B cell (primary cell): Measurements from ENCODE around the gene ZNF223. TPM values are rescaled to one million over a fixed set of nuclear protein-coding genes. Genes with fewer than 3 reads are reported as not detected.

Experiments used
- ATAC-seq: fragments of 200-7000 bp; cut with Tn5 transposase; one replicate; pipeline ENCODE4 v1.10.0; 2021; ENCODE audit warnings: low read depth, mild to moderate bottlenecking, moderate number of reproducible peaks, moderate library complexity
- CTCF ChIA-PET: fragments of 350-600 bp; sonication (Branson Sonifier 250); formaldehyde crosslinking; loops from one replicate; lab custom pipeline; 2021; ENCODE audit warnings: antibody characterized with exemption, inconsistent platforms; lab: Charles Lee
- POLR2A ChIA-PET: fragments of 350-600 bp; sonication (Branson Sonifier 250); formaldehyde crosslinking; loops from one replicate; lab custom pipeline; 2021; ENCODE audit warnings: antibody characterized with exemption; lab: Charles Lee
- DNase-seq: peaks from one replicate; pipeline ENCODE4 v3.0.0; 2013
- H2AFZ ChIP-seq: 2 replicates; pipeline ENCODE4 v1.6.1; 2012; ENCODE audit warnings: mild to moderate bottlenecking, low read depth, low read length; ENCODE audit not compliant: insufficient read depth, poor library complexity, severe bottlenecking
- H3K27ac ChIP-seq, 2 donors: 1 replicate in 1 of 2; 2 replicates in 1 of 2; pipeline ENCODE4 v1.5.1; 2012 to 2013; ENCODE audit warnings: low read length in 2 of 2, mild to moderate bottlenecking in 2 of 2, moderate library complexity in 1 of 2
- H3K27me3 ChIP-seq, 4 experiments: fragments of 200-600 bp in 1 of 4; sonication (generic) in 1 of 4; replicated peaks in 1 of 4; 1 replicate in 2 of 4; 2 replicates in 2 of 4; pipeline versions ENCODE4 v1.6.1 to v1.7.0; 2013 to 2016; ENCODE audit warnings: low read length in 3 of 4, mild to moderate bottlenecking in 2 of 4, mixed read lengths in 1 of 4, moderate library complexity in 1 of 4; ENCODE audit not compliant: insufficient read depth in 4 of 4, control insufficient read depth in 3 of 4; ENCODE audit errors: control extremely low read depth in 1 of 4
- H3K36me3 ChIP-seq, 2 experiments: replicated peaks in 1 of 2; 1 replicate in 1 of 2; 2 replicates in 1 of 2; pipeline versions ENCODE4 v1.6.1 to v1.7.1; 2013; ENCODE audit warnings: low read length in 1 of 2; ENCODE audit not compliant: insufficient read depth in 2 of 2, control insufficient read depth in 1 of 2; ENCODE audit errors: control extremely low read depth in 1 of 2, extremely low read depth in 1 of 2
- H3K4me1 ChIP-seq, 2 donors: fragments of 200-600 bp in 1 of 2; sonication (generic) in 1 of 2; 1 replicate in 1 of 2; 2 replicates in 1 of 2; pipeline versions ENCODE4 v1.5.1 to v1.6.1; 2013 to 2017; ENCODE audit warnings: low read length in 2 of 2; ENCODE audit not compliant: control insufficient read depth in 2 of 2, insufficient read depth in 2 of 2
- H3K4me2 ChIP-seq: replicated peaks from 2 replicates; pipeline ENCODE3; 2012; ENCODE audit warnings: mild to moderate bottlenecking, low read depth, low read length; ENCODE audit not compliant: poor library complexity, severe bottlenecking
- H3K4me3 ChIP-seq, 5 experiments: fragments of 200-600 bp in 1 of 5; sonication (generic) in 1 of 5; 1 replicate in 3 of 5; 2 replicates in 2 of 5; pipeline versions ENCODE4 v1.5.1 to v1.7.0; 2011 to 2016; ENCODE audit warnings: low read length in 4 of 5, mild to moderate bottlenecking in 4 of 5, low read depth in 2 of 5, control low read depth in 1 of 5, moderate library complexity in 1 of 5; ENCODE audit not compliant: insufficient read depth in 1 of 5; ENCODE audit errors: control extremely low read depth in 1 of 5, extremely low read depth in 1 of 5
- H3K79me2 ChIP-seq: fragments of 200-600 bp; sonication (generic); one replicate; pipeline ENCODE4 v1.6.0; 2016; ENCODE audit warnings: low read length; ENCODE audit not compliant: control insufficient read depth, insufficient read depth
- H3K9ac ChIP-seq: fragments of 200-600 bp; sonication (generic); 2 replicates; pipeline ENCODE4 v1.6.1; 2017; ENCODE audit warnings: mild to moderate bottlenecking, low read length, moderate library complexity
- H3K9me3 ChIP-seq, 3 donors: one replicate each; pipeline versions ENCODE4 v1.6.1 to v1.7.1; 2013; ENCODE audit warnings: low read length in 2 of 3; ENCODE audit not compliant: control insufficient read depth in 2 of 3, insufficient read depth in 1 of 3; ENCODE audit errors: control extremely low read depth in 1 of 3
- H4K20me1 ChIP-seq: 2 replicates; pipeline ENCODE4 v1.6.0; 2012; ENCODE audit warnings: mild to moderate bottlenecking, low read length; ENCODE audit not compliant: insufficient read depth, control insufficient read depth, poor library complexity, severe bottlenecking
- H3K27ac Mint-ChIP-seq: one replicate; pipeline ENCODE4 v1.8.0; 2021; ENCODE audit warnings: mixed read lengths
- H3K27me3 Mint-ChIP-seq: one replicate; pipeline ENCODE4 v1.8.0; 2021; ENCODE audit warnings: mixed read lengths
- H3K4me1 Mint-ChIP-seq: one replicate; pipeline ENCODE4 v1.8.0; 2021; ENCODE audit warnings: mixed read lengths
- H3K4me3 Mint-ChIP-seq: one replicate; pipeline ENCODE4 v1.8.0; 2021; ENCODE audit warnings: mixed read lengths
- H3K9me3 Mint-ChIP-seq: one replicate; pipeline ENCODE4 v1.8.0; 2022; ENCODE audit warnings: mixed read lengths; ENCODE audit not compliant: insufficient read depth
- CTCF ChIP-seq: fragments of 200-600 bp; IDR thresholded peaks from one replicate; pipeline ENCODE4 v1.8.0; 2022; ENCODE audit warnings: antibody characterized with exemption, mild to moderate bottlenecking
- EZH2 ChIP-seq: IDR thresholded peaks from 2 replicates; pipeline ENCODE4 v1.6.1; 2012; ENCODE audit warnings: borderline replicate concordance, low read depth, mild to moderate bottlenecking, moderate library complexity, low read length; ENCODE audit not compliant: insufficient read depth, poor library complexity, severe bottlenecking
- WGBS: methylation state at CpG from one replicate; pipeline ENCODE4 v1.1.5; 2013; ENCODE audit warnings: missing lambda C conversion rate; ENCODE audit not compliant: insufficient coverage; 5-methylcytosine and 5-hydroxymethylcytosine counted together
- intact Hi-C: fragments of 100-400 bp; cut with micrococcal nuclease; formaldehyde crosslinking; loops from one replicate; pipeline ENCODE4 v1.10.0; 2022
- polyA plus RNA-seq: library from polyadenylated mRNA; depleted of rRNA; stranded (reverse); fragments of >200 nt; gene quantifications from 2 replicates; pipeline ENCODE4 v1.2.3, GENCODE V29; 2012
- total RNA-seq, 2 donors: library from RNA; stranded (reverse); fragments of 120-200 nt in 1 of 2; gene quantifications; 1 replicate in 1 of 2; 2 replicates in 1 of 2; pipeline versions ENCODE4 v1.2.3 to v1.2.4, GENCODE V29; 2013 to 2022

ZNF223 gene
- total and polyA plus RNA-seq, 2 donors (not counting 1 experiment from before 2014, with no cell fraction given): 2.9 to 7.3 TPM

- Histone ChIP-seq H3K36me3 (peaks cover 19 to 33% of the 10 kb centered on the region in 2 experiments), H3K9me3 (peaks cover 17 to 52% (median 33%) of the 10 kb centered on the region in 3 donors), H3K4me2 (no peak overlapping the region), H3K4me1 (peaks cover 4 to 10% of the 10 kb centered on the region in 2 donors), H3K4me3 (no peak overlapping the region), H3K27ac (no peak overlapping the region), H4K20me1 (no peaks in the 10 kb centered on the region), H3K27me3 (no peaks in the 10 kb centered on the region), H3K79me2 (no peaks in the 10 kb centered on the region), H3K9ac (no peak overlapping the region), H2AFZ (no peak overlapping the region)
- WGBS: no CpG with 5 or more reads among the region's 3 CpGs
- Mint-ChIP-seq H3K27me3 (no peaks in the 10 kb centered on the region), H3K4me3 (no peak overlapping the region), H3K4me1 (peaks cover 7% of the 10 kb centered on the region), H3K27ac (no peak overlapping the region), H3K9me3 (peaks cover 23% of the 10 kb centered on the region)
- POLR2A ChIA-PET: no interaction called here
- no peak for TF ChIP-seq EZH2
- no peak for TF ChIP-seq CTCF
- CTCF ChIA-PET: no interaction called here
- DNase-seq (no peak), ATAC-seq (no peak)
- intact Hi-C loops: no loop called here
Observed at GRCh38 chr19:44107751-44108150, 55.9 kb downstream of the ZNF223 start.

- H3K4me1 ChIP-seq: peaks cover 9 to 19% of the 10 kb centered on the region in 2 donors
- H3K4me1 Mint-ChIP-seq: peaks cover 21% of the 10 kb centered on the region
Observed at GRCh38 chr19:44109458-44109857, 57.6 kb downstream of the ZNF223 start.

More at GRCh38 chr19:44109458-44109857, 57.6 kb downstream of the ZNF223 start:
- peaks cover 15 to 50% (median 36%) of the 10 kb centered on the region in 3 donors for H3K9me3 ChIP-seq
- no peak overlapping the region for H3K9ac ChIP-seq
- Mint-ChIP-seq H3K9me3 (peaks cover 17% of the 10 kb centered on the region), H3K27ac (no peak overlapping the region), H3K4me3 (no peak overlapping the region), H3K27me3 (no peaks in the 10 kb centered on the region)
- DNase-seq (no peak), ATAC-seq (no peak)
- ChIA-PET POLR2A (no interaction called here), CTCF (no interaction called here)
- peaks cover 15 to 16% of the 10 kb centered on the region in 2 experiments for H3K36me3 ChIP-seq
- no peak for TF ChIP-seq EZH2
- TF ChIP-seq CTCF: no peak
- no peaks in the 10 kb centered on the region for H3K79me2 ChIP-seq
- no peak overlapping the region for H3K27ac ChIP-seq
- H3K4me2 ChIP-seq: no peak overlapping the region
- H4K20me1 ChIP-seq: no peaks in the 10 kb centered on the region
- H2AFZ ChIP-seq: no peak overlapping the region
- intact Hi-C loops: no loop called here
- no peak overlapping the region for H3K4me3 ChIP-seq
- no peaks in the 10 kb centered on the region for H3K27me3 ChIP-seq
